ENCODE results near the gene OR51E1.

OR51E1 gene

GRCh38 chr11:4665424-4665823 lies 21.6 kb downstream of the OR51E1 start:
- H3K4me3 ChIP-seq (ENCODE audit: low read depth, low read length) = no peak overlapping the region
- in situ Hi-C loops (cut with HindIII; ENCODE audit: low sequenced_read_pairs) = no loop called here
- DNase-seq (ENCODE audit: low read depth) = no peak
- TF ChIP-seq, protein P1, sequence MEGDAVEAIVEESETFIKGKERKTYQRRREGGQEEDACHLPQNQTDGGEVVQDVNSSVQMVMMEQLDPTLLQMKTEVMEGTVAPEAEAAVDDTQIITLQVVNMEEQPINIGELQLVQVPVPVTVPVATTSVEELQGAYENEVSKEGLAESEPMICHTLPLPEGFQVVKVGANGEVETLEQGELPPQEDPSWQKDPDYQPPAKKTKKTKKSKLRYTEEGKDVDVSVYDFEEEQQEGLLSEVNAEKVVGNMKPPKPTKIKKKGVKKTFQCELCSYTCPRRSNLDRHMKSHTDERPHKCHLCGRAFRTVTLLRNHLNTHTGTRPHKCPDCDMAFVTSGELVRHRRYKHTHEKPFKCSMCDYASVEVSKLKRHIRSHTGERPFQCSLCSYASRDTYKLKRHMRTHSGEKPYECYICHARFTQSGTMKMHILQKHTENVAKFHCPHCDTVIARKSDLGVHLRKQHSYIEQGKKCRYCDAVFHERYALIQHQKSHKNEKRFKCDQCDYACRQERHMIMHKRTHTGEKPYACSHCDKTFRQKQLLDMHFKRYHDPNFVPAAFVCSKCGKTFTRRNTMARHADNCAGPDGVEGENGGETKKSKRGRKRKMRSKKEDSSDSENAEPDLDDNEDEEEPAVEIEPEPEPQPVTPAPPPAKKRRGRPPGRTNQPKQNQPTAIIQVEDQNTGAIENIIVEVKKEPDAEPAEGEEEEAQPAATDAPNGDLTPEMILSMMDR (IDR thresholded peaks at IDR 0.05; ENCODE audit: low read depth, low read length, missing control alignments) = no peak

DNA sequence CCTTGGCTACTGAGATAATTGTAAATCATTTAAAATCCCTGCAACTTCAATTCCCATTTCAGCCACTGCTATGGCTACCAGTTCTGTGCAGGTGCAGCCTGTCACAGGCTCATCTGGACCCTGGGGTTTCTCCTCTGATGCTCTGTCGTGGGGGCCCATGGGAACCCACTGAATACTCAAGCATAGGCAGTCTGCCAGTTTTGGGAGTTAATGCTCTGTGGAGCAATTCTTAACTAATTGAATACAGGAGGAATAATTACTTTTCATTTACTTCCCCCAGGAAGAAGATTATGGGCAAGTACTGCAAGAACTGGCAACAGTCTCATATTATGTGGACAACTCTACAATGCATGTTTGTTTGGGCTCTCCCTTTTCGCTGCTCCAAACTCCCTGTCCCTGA lies 28.0 kb downstream of the OR51E1 start:
- DNase-seq (ENCODE audit: low read depth) = no peak
- H3K4me3 ChIP-seq (ENCODE audit: low read depth, low read length) = no peak overlapping the region
- in situ Hi-C loops (cut with HindIII; ENCODE audit: low sequenced_read_pairs) = no loop called here
- TF ChIP-seq, protein P1 (IDR thresholded peaks at IDR 0.05; ENCODE audit: low read depth, low read length, missing control alignments) = no peak

GRCh38 chr11:4672470-4672869 lies 28.7 kb downstream of the OR51E1 start:
- TF ChIP-seq, protein P1 (IDR thresholded peaks at IDR 0.05; ENCODE audit: low read depth, low read length, missing control alignments) = no peak
- in situ Hi-C loops (cut with HindIII; ENCODE audit: low sequenced_read_pairs) = no loop called here
- no peak overlapping the region for H3K4me3 ChIP-seq (ENCODE audit: low read depth, low read length)
- no peak for DNase-seq (ENCODE audit: low read depth)

DNA sequence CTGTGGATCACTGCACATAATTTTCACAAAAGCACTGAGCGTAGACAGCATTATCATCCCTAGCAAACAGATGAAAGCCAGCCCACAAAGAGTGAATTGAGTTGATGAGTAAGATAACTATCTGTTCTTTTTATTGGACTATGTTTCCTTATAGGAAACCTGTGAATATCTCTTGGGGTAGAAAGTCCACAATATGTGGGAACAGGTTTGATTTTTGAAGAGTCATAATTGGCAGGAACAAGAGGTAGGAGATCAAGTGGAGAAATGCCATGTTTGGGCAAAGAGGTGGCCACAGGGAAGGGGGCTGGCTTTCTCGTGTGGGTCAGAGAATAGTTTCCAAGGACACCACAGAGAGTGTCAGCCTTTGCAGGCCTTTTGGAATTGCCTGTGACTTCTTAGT lies 30.0 kb downstream of the OR51E1 start:
- TF ChIP-seq, protein P1 (IDR thresholded peaks at IDR 0.05; ENCODE audit: low read depth, low read length, missing control alignments) = no peak
- in situ Hi-C loops (cut with HindIII; ENCODE audit: low sequenced_read_pairs) = no loop called here

DNA sequence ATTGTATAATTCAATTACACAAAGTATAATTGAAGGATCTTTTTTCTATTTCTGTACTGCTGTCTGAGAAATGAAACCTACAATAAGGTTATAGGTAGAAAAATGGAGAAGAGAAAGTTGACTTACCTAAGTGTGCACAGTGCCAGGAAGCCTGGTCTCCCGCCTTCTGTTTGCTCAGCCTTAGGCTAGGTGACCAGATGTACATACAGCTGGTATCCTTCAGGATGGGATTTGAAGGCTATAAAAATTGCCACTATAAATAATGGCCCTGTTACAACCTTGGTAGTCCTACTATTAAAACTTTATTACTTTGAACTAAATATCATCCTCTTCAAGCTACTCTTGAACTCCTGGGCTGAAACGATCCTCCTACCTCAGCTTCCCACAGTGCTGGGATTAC lies 34.2 kb downstream of the OR51E1 start:
- in situ Hi-C loops (cut with HindIII; ENCODE audit: low sequenced_read_pairs) = no loop called here
- no peak overlapping the region for H3K4me3 ChIP-seq (ENCODE audit: low read depth, low read length)
- DNase-seq (ENCODE audit: low read depth) = no peak
- TF ChIP-seq, protein P1 (IDR thresholded peaks at IDR 0.05; ENCODE audit: low read depth, low read length, missing control alignments) = no peak

More for the DNA sequence above, 30.0 kb downstream of the OR51E1 start:
- H3K4me3 ChIP-seq (ENCODE audit: low read depth, low read length) = no peak overlapping the region
- DNase-seq (ENCODE audit: low read depth) = no peak

DNA sequence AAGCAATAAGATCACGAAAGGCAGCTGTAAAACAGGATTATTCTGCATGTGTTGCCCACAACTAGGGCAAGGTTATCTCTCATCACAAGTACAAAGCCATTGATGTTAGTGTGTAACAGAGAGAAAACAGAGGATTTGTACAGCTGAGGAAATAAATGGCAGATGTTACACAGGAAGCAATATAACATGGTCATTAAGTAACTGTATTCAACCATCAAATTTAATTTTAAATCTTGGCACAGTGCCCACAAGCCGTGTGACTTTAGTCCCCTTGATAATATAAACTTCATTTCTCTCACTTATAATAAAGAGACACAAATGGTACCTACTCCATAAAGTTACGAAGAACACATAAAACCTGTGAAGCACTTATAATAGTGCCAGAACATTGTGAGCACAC lies 36.6 kb downstream of the OR51E1 start:
- H3K4me3 ChIP-seq (ENCODE audit: low read depth, low read length) = no peak overlapping the region
- in situ Hi-C loops (cut with HindIII; ENCODE audit: low sequenced_read_pairs) = no loop called here
- no peak for DNase-seq (ENCODE audit: low read depth)
- TF ChIP-seq, protein P1 (IDR thresholded peaks at IDR 0.05; ENCODE audit: low read depth, low read length, missing control alignments) = no peak
